Colonic mucosa (tissue), 2 donors: ENCODE results near the gene PLCXD1. TPM values are rescaled to one million over a fixed set of nuclear protein-coding genes. Genes with fewer than 3 reads are reported as not detected.

ENCODE experiments used
- total RNA-seq, 2 donors: library from RNA; stranded (reverse); fragmentation: NEBNext Ultra II Directional in 1 of 2; extraction: Animal tissue kit (Norgen Biotek cat#: 25700) in 1 of 2; gene quantifications; one replicate each; pipeline ENCODE4 v1.2.1, GENCODE V29; 2021
- donor health status: DM: no; HTN: no; CAD: no.
- donor health status: DM: no; HTN: no; CAD: no.

Gene PLCXD1
- total RNA-seq, 2 donors from 2014 or later, result 11.0 to 23.8 TPM

Other genes starting within 250 kb of the PLCXD1 start
- gene GTPBP6, start 37.4 kb downstream of the PLCXD1 start, total RNA-seq, result 10 to 100 TPM; 44.4 to 81.1 TPM
- 10 to 100 TPM in 1 of 2 donors, 1 to 10 TPM in 1; 8.7 to 22.9 TPM for gene PPP2R3B, start 105.5 kb downstream of the PLCXD1 start, total RNA-seq